Activated naive CD4-positive, alpha-beta T cell treated with Interleukin-2 at 50 U/mL for 16 hours (primary cell): Measurements from ENCODE around the gene PNPT1.
"Not testable (repeated sequence)": the region's sequence is repeated elsewhere in the genome, so short reads cannot be mapped to it uniquely, and the experiment has no call there.

Source experiments
- DNase-seq: peaks from one replicate; pipeline ENCODE4 v3.0.0-alpha.2; 2020

The PNPT1 gene

DNA sequence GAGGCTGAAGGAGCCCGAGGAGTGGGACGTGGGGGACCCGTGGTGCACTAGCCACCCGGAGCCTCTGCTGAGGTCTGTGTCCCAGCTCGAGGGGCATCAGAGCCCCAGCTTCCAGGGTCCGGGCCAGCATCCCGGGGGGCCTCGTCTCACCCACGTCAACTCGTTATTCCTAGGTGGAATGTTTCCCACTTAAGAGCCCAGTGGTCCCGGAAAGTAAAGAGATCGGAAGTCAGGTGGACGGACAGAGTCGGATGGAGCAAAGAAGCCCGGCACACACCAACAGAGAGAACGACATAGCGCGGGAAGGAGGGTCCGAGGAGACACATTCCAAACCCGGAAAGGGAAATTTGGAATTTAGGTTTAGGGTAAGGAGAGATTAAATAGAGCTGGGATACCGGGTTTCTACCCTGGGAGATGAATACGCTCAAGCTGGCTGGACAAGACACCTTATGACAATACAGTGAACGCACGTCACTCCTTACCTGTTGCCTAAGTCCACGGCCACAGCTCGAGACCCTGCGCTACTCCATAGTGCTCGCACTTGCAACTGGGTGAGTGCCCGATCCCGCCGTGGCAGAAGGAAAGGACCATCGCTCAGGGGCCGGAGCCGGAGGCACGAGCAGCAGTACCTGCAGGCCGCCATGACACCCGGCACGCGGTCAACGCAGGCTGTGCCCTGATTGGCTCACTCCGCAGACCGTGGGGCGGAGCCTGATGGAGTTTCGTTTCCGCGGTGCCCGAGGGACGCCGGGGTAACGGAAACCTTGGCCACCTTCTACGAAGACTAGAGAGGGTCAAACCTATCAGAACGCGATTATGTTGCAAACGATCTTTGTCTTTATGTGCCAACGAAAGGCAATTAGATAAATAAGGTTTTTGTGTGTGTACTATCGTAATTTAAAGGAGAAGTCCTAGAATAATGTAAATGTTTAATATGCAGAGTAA lies at the start of gene PNPT1:
Gene PNPT1, minus strand, starts transcription at position 664 of the 945 bp plus-strand sequence. Its CDS starts 21 bp downstream, at position 643.
- peak; percentile 95 for DNase-seq

DNA sequence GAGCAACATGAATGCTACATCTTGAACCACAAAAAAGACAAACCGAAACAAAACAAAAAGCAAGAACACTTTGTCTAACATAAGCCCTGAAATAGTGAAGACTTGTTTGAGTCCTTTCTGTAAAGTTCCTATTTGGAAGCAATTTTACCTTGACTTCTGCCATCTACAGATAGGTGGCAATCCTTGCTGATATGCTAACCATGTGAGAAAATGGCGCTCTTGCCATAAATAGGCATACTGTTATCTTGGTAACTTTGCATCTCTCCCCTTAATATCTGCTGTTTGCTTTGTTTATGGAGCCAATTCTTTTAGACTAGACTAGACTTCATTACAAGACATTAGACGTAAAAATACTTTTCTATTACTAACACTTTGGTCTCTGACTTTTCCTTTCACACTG lies 49.4 kb upstream of the PNPT1 start:
- DNase-seq: no peak

GRCh38 chr2:55736019-55736536 lies 42.4 kb upstream of the PNPT1 start:
- DNase-seq: not testable (repeated sequence)

DNA sequence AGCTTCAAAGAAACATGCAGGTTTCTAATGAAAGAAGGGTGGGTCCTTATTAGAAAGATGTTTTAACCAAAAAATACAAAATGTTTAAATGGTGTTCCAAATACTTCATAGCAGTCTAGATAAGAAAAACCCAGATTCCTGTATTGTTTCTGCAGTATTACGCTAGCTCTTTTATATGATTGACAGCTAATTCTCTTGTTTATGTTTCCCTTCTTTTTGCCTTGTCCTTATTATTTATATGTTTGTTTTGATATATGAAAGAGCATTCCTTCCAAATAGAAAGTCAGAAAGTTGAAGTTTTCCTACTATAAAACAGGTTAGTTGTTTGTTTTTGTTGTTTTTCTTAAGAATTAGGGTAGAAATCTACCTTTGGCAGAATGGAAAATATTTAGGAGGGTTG lies 41.1 kb upstream of the PNPT1 start:
- DNase-seq: no peak

- DNase-seq: no peak
These were observed 39.7 kb upstream of the PNPT1 start for GRCh38 chr2:55733335-55733734.

DNA sequence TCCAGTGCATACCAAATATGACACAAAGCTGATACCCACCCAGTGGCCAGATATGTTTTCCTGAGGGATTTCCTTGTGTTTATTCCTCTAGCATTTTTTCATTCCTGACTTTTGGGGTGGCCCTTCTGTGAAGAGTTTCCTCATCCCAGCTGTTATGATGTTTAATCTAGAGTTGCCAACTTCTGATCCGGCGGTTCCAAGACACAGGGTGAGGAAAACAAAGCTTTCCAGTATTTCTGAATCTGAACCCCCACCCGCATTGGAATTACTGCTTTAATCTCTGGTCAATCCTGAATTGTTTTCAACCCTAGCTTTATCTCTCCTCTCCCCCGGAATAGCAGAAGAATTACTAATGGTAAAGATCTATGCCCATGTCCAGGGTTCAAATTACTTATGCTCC lies 39.2 kb upstream of the PNPT1 start:
- DNase-seq: no peak

DNA sequence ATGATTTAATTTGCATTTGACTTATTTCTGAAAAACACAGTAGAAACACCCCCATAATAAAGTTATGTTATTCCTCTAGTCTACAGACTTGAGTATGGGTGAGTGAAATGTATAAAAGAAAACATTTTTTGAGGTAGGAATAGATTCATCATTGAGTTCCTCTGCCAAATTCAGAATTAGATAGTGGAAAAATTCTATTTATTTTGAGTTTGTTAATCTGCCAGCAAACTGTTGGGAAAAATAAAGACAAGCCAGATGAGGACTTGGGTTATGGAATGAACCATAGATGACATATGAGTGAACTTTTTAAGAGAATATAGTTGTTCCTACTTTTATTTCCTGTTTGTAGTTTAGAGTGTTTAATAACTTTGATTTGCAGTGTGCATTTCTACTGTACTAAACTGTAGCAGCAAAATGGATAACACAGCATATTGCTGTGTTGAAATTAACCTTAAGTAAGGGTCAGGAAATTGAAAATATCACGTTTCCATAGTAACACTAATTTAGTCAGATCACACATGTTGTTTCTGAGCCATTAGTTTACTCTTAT lies 35.6 kb upstream of the PNPT1 start:
- no peak for DNase-seq

GRCh38 chr2:55721596-55722215 lies 28.1 kb upstream of the PNPT1 start:
- no peak for DNase-seq

- DNase-seq: no peak
These were observed 26.8 kb upstream of the PNPT1 start for GRCh38 chr2:55720417-55720816.

GRCh38 chr2:55719852-55720251 lies 26.2 kb upstream of the PNPT1 start:
- DNase-seq: no peak

DNA sequence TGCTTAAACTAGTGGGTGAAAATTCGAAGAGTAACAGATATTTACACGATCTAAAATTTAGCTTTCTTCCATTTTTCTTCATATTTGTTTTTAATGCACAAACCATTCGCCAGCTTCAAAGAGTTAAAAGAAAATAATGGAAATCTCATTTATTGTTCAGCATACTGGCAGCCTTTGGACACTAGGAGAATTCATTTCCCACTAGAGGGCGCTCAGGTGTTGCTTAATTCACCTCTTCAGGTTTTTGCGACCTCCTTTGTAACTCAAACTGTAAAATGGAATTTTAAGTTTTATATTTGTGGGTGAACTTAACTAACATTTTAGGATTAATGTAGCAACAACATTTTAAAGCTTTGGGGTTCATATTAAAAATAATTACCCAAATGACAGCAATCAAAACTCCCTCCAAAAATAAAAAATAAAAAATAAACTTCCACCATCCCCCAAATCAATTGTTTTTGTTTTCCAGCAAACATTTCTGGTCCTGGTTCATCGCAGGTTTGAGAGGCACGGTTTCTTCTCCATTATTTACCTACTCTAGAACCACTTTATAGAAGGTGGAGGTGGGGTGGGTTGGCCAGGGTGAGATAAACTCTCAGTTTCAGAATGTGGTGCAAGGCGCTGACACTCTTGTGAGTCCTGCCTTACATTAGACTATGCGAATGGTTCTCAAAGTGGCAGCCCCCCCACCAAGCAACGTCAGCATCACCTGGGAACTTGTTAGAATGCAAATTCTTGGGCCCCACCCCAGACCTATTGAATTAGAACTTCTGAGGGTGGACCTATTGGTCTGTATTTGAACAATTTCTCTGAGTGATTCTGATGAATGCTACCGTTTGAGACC lies 24.7 kb upstream of the PNPT1 start:
- peak; percentile 15 for DNase-seq

- DNase-seq: no peak
These were observed 22.0 kb upstream of the PNPT1 start for GRCh38 chr2:55715626-55716025.

DNA sequence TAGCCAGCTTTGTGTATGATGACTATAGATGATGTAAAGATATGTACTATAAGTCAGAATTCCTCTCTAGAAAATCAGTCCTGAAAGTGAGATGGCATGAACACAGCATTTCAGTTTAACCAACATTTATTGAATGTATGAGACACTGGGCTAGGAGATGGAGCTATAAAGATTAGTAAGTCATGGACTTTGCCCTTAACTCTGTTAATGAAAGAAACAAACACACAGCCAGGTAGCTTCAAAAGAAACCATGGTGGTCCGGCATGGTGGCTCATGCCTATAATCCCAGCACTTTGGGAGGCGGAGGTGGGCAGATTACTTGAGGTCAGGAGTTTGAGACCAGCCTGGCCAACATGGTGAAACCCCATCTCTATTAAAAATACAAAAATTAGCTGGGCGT lies 21.5 kb upstream of the PNPT1 start:
- DNase-seq: not testable (repeated sequence)

GRCh38 chr2:55712477-55713060 lies 18.9 kb upstream of the PNPT1 start:
- DNase-seq: no peak

- no peak for DNase-seq
These were observed 16.4 kb upstream of the PNPT1 start for GRCh38 chr2:55710025-55710424.

GRCh38 chr2:55707751-55708150 lies 14.1 kb upstream of the PNPT1 start:
- DNase-seq: no peak

- DNase-seq: not testable (repeated sequence)
These were observed 12.6 kb upstream of the PNPT1 start for GRCh38 chr2:55706258-55706657.

GRCh38 chr2:55705027-55705653 lies 11.5 kb upstream of the PNPT1 start:
- DNase-seq: no peak

DNA sequence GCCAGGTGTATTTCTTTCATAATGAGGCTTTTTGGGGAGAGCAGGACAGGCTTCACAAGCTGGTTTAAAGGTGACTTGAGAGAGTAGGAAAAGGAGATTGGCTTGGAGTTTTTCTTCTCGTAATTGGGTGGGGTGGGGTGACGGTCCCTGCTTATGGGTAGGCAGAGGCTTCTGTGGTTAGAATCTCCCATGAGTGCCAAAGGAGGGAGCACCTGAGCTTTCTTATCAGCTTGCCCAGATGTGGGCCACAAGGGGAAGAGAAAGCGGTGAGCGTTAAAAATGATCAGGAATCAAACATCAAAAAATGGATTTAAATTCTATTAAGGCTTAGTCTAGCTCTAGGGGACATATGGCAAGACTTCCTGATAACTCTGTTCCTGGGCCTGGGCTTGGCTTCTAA lies 9.7 kb upstream of the PNPT1 start:
- no peak for DNase-seq

GRCh38 chr2:55692740-55693139 lies 904 bp downstream of the PNPT1 start:
- DNase-seq: not testable (repeated sequence)

- no peak for DNase-seq
These were observed 21.0 kb downstream of the PNPT1 start for GRCh38 chr2:55672630-55673029.

GRCh38 chr2:55668956-55669355 lies 24.7 kb downstream of the PNPT1 start:
- DNase-seq: no peak
